Calu3 (cell line): Measurements from ENCODE around the gene STXBP1. TPM values are rescaled to one million over a fixed set of nuclear protein-coding genes. Genes with fewer than 3 reads are reported as not detected.

ENCODE experiments used
- BruUV-seq: library from RNA; stranded (reverse); fragments of 400-500 nt; replicated peaks from 2 replicates; lab custom pipeline; 2021; lab: Mats Ljungman, UMichigan
- CTCF ChIA-PET: fragments of 300-600 bp; sonication (Branson Sonifier 250); formaldehyde crosslinking; loops from one replicate; lab custom pipeline; 2022; ENCODE audit warnings: antibody characterized with exemption; lab: Charles Lee
- DNase-seq: peaks from one replicate; pipeline ENCODE4 v3.0.0; 2022
- H3K27ac Mint-ChIP-seq: one replicate; pipeline ENCODE4 v1.8.0; 2022; ENCODE audit warnings: mixed read lengths; ENCODE audit not compliant: unreplicated experiment
- H3K27me3 Mint-ChIP-seq: one replicate; pipeline ENCODE4 v1.8.0; 2022; ENCODE audit warnings: mixed read lengths; ENCODE audit not compliant: unreplicated experiment
- H3K36me3 Mint-ChIP-seq: one replicate; pipeline ENCODE4 v1.8.0; 2022; ENCODE audit warnings: mild to moderate bottlenecking, moderate library complexity, mixed read lengths; ENCODE audit not compliant: insufficient read depth, unreplicated experiment
- H3K4me1 Mint-ChIP-seq: one replicate; pipeline ENCODE4 v1.8.0; 2022; ENCODE audit warnings: mild to moderate bottlenecking, low read depth, mixed read lengths; ENCODE audit not compliant: unreplicated experiment
- H3K4me3 Mint-ChIP-seq: one replicate; pipeline ENCODE4 v1.8.0; 2022; ENCODE audit warnings: mild to moderate bottlenecking, low read depth, moderate library complexity, mixed read lengths; ENCODE audit not compliant: unreplicated experiment
- H3K9me3 Mint-ChIP-seq: one replicate; pipeline ENCODE4 v1.8.0; 2022; ENCODE audit warnings: low read depth, mixed read lengths; ENCODE audit not compliant: unreplicated experiment
- CTCF ChIP-seq: fragments of 200-600 bp; IDR thresholded peaks from one replicate; pipeline ENCODE4 v1.8.0; 2022; ENCODE audit warnings: antibody characterized with exemption; ENCODE audit not compliant: unreplicated experiment
- intact Hi-C: fragments of 100-400 bp; cut with micrococcal nuclease; formaldehyde crosslinking; loops from one replicate; pipeline ENCODE4 v1.10.0; 2022; ENCODE audit not compliant: unreplicated experiment
- total RNA-seq: library from RNA; stranded (reverse); gene quantifications from 2 replicates; pipeline ENCODE4 v1.2.3, GENCODE V29; 2022

Gene STXBP1
- total RNA-seq, 1 experiment from 2014 or later, result 5.9 TPM

- DNase-seq, result no peak
- intact Hi-C loops, result no loop called here
- H3K27me3 Mint-ChIP-seq, result no peaks in the 10 kb centered on the region
- CTCF ChIA-PET, result interaction anchor here (1.7 kb wide), 1 partner anchor 13 kb away, joined by 5 read pairs; the partner anchor contains the start of genes PTRH1 and TTC16
- no peaks in the 10 kb centered on the region for H3K4me1 Mint-ChIP-seq
- H3K9me3 Mint-ChIP-seq, result no peaks in the 10 kb centered on the region
- TF ChIP-seq CTCF, result no peak
- no TSS peak for BruUV-seq
- H3K36me3 Mint-ChIP-seq, result no peaks in the 10 kb centered on the region
- no peak overlapping the region for H3K4me3 Mint-ChIP-seq
- H3K27ac Mint-ChIP-seq, result no peak overlapping the region
Observed at GRCh38 chr9:127728808-127729207, 116.7 kb downstream of the STXBP1 start.

GRCh38 chr9:127729522-127730256, 117.6 kb downstream of the STXBP1 start:
- Mint-ChIP-seq H3K27ac (no peak overlapping the region), H3K4me1 (no peaks in the 10 kb centered on the region), H3K27me3 (no peaks in the 10 kb centered on the region), H3K4me3 (no peak overlapping the region), H3K9me3 (no peaks in the 10 kb centered on the region), H3K36me3 (no peaks in the 10 kb centered on the region)
- TF ChIP-seq CTCF, result no peak
- CTCF ChIA-PET, result interaction anchor here (1.7 kb wide), 1 partner anchor 14 kb away, joined by 5 read pairs; the partner anchor contains the start of genes PTRH1 and TTC16
- no peak for DNase-seq
- intact Hi-C loops, result loop anchor here (5.0 kb wide), 1 partner anchor 137 kb away; no protein-coding TSS in a partner anchor
- BruUV-seq, result no TSS peak

- intact Hi-C loops, result loop anchor here (5.0 kb wide), 1 partner anchor 138 kb away; no protein-coding TSS in a partner anchor
- Mint-ChIP-seq H3K4me3 (no peak overlapping the region), H3K36me3 (peaks cover 3% of the 10 kb centered on the region), H3K27ac (no peak overlapping the region), H3K9me3 (no peaks in the 10 kb centered on the region), H3K4me1 (no peaks in the 10 kb centered on the region), H3K27me3 (no peaks in the 10 kb centered on the region)
- BruUV-seq, result no TSS peak
- CTCF ChIA-PET, result interaction anchor here (1.7 kb wide), 1 partner anchor 15 kb away, joined by 5 read pairs; the partner anchor contains the start of genes PTRH1 and TTC16
- no peak for TF ChIP-seq CTCF
- no peak for DNase-seq
Observed at GRCh38 chr9:127730262-127730661, 118.2 kb downstream of the STXBP1 start.

GRCh38 chr9:127730799-127731410, 118.8 kb downstream of the STXBP1 start:
- no peak for TF ChIP-seq CTCF
- Mint-ChIP-seq H3K27me3 (peaks cover 2% of the 10 kb centered on the region), H3K4me1 (no peaks in the 10 kb centered on the region), H3K36me3 (peaks cover 6% of the 10 kb centered on the region), H3K9me3 (no peaks in the 10 kb centered on the region), H3K4me3 (no peak overlapping the region), H3K27ac (no peak overlapping the region)
- no peak for DNase-seq
- CTCF ChIA-PET, result no interaction called here
- no TSS peak for BruUV-seq
- intact Hi-C loops, result loop anchor here (5.0 kb wide), 1 partner anchor 139 kb away; no protein-coding TSS in a partner anchor
